Aorta (tissue), 5 donors: ENCODE results near the gene DCP1B. TPM values are rescaled to one million over a fixed set of nuclear protein-coding genes. Genes with fewer than 3 reads are reported as not detected.

Experiments
- ATAC-seq: fragments of 200-7000 bp; cut with Tn5 transposase; one replicate; pipeline ENCODE4 v1.9.1; 2022; ENCODE audit warnings: moderate library complexity; ENCODE audit not compliant: low FRiP score
- DNase-seq, 2 donors: peaks; one replicate each; pipeline ENCODE4 v3.0.0-alpha.2; 2020
- H3K27ac ChIP-seq, 2 donors: one replicate each; pipeline ENCODE4 v1.5.1; 2013; ENCODE audit warnings: low read length in 2 of 2, mild to moderate bottlenecking in 2 of 2, moderate library complexity in 2 of 2, control low read depth in 1 of 2, inconsistent platforms in 1 of 2, low read depth in 1 of 2
- H3K27me3 ChIP-seq, 2 donors: one replicate each; pipeline ENCODE4 v1.6.1; 2013; ENCODE audit warnings: control low read depth in 1 of 2, low read length in 1 of 2, mild to moderate bottlenecking in 1 of 2, moderate library complexity in 1 of 2; ENCODE audit not compliant: insufficient read depth in 2 of 2, control insufficient read depth in 1 of 2
- H3K36me3 ChIP-seq, 2 donors: one replicate each; pipeline ENCODE4 v1.6.1; 2013; ENCODE audit warnings: control low read depth in 1 of 2, low read length in 1 of 2, mild to moderate bottlenecking in 1 of 2; ENCODE audit not compliant: insufficient read depth in 2 of 2, control insufficient read depth in 1 of 2
- H3K4me1 ChIP-seq, 2 donors: one replicate each; pipeline ENCODE4 v1.6.1; 2013; ENCODE audit warnings: low read length in 2 of 2, control low read depth in 1 of 2, mild to moderate bottlenecking in 1 of 2, moderate library complexity in 1 of 2; ENCODE audit not compliant: insufficient read depth in 2 of 2, control insufficient read depth in 1 of 2
- H3K4me3 ChIP-seq, 2 donors: one replicate each; pipeline ENCODE4 v1.5.1; 2013; ENCODE audit warnings: low read length in 2 of 2, control low read depth in 1 of 2, mild to moderate bottlenecking in 1 of 2
- H3K9me3 ChIP-seq: one replicate; pipeline ENCODE4 v1.6.1; 2013; ENCODE audit warnings: mild to moderate bottlenecking, low read length; ENCODE audit not compliant: control insufficient read depth
- WGBS, 2 donors: extraction: QIAGEN DNeasy Blood & Tissue Kit; methylation state at CpG; one replicate each; pipeline ENCODE4 v1.1.7; 2013; 5-methylcytosine and 5-hydroxymethylcytosine counted together
- intact Hi-C, 2 donors: fragments of 100-400 bp; cut with DNase I; formaldehyde crosslinking; loops; one replicate each; pipeline versions ENCODE4 v1.14.2 to v1.15.0; 2022
- polyA plus RNA-seq, 2 donors: library from polyadenylated mRNA; stranded (reverse); fragments of 200-250 nt; gene quantifications; one replicate each; pipeline ENCODE4 v1.2.3, GENCODE V29; 2013
- total RNA-seq, 2 donors: library from RNA; stranded (reverse); fragmentation: NEBNext Ultra II Directional; extraction: Animal tissue kit (Norgen Biotek cat#: 25700); gene quantifications; one replicate each; pipeline ENCODE4 v1.2.1, GENCODE V29; 2021
- donor health status: healthy with polysubstance abuse.
- donor health status: Bipolar disorder and iron deficiency.
- donor health status: DM: no; HTN: no; CAD: no.
- donor health status: DM: no; HTN: no; CAD: no.
- donor health status: DM: yes; HTN: yes; CAD: no.

The DCP1B gene
- total and polyA plus RNA-seq, 4 donors = 8.0 to 16.9 (median 12.3) TPM

DNA sequence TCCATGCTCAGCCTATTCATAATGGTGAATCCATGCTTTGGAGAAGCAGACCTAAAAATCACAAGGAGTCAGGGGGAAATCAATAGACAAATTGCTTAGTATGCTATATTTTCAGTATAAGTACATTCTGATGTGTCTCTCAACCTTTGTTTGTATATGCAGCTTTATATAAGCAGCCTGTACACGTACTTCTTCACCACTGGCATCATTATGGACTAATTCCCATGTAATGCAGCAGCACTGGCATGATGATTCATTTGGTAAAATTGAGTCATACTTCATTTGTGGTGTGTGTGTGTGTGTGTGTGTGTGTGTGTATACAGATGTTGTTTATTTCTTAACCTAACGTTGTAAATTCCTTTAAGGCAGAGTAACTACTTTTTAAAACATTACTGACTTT, 10.9 kb downstream of the DCP1B start:
- intact Hi-C loops = no loop called here
- ATAC-seq = no peak
- Histone ChIP-seq H3K4me3 (no peak overlapping the region), H3K4me1 (no peaks in the 10 kb centered on the region), H3K36me3 (peaks cover 0 to 2% of the 10 kb centered on the region in 2 donors), H3K27ac (no peak overlapping the region), H3K27me3 (no peaks in the 10 kb centered on the region), H3K9me3 (no peaks in the 10 kb centered on the region)
- 16 to 19% methylated on average over 2 of the region's 2 CpGs for WGBS, 2 donors
- no peak for DNase-seq

DNA sequence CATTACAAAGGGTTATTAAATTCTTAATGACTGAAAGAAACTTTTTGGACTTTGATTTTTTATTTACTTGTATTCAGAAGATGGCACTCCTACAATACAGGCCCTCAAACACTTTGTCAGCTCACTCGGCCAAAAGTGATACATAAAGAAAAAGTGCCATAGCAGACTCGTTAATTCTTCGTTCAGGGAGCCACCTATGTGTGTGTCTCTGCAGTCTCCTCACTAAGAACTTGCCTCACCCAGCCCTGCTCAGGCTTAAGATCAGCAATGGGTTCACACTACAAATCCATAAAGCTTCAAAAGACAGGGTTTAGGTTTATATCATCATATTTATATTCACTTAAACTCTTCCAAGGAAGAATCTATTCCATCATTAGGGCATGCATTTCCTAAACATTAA, 11.5 kb downstream of the DCP1B start:
- ATAC-seq (no peak), DNase-seq (no peak)
- Histone ChIP-seq H3K9me3 (no peaks in the 10 kb centered on the region), H3K4me3 (no peak overlapping the region), H3K27me3 (no peaks in the 10 kb centered on the region), H3K36me3 (peaks cover 2 to 4% of the 10 kb centered on the region in 2 donors), H3K27ac (no peak overlapping the region), H3K4me1 (no peaks in the 10 kb centered on the region)
- intact Hi-C loops = no loop called here
- 78 to 86% methylated on average over 3 of the region's 3 CpGs for WGBS, 2 donors

DNA sequence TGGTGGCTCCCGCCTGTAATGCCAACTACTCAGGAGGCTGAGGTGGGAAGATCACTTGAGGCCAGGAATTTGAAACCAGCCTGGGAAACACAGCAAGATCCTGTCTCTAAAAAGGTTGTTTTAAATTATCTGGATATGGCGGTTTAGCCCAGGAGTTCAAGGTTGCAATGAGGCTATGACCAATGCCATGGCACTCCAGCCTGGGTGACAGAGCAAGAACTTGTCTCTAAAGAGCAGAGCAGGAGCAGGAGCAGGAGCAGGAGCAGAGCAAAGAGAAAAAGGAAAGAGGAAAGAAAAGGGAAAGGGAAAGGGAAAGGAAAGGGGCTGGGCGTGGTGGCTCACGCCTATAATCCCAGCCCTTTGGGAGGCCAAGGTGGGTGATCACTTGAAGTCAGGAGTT, 15.1 kb downstream of the DCP1B start:
- no peaks in the 10 kb centered on the region for H3K9me3 ChIP-seq
- WGBS, 2 donors = 97 to 99% methylated on average over 4 of the region's 4 CpGs
- ATAC-seq (no peak), DNase-seq (no peak)
- H3K27me3 ChIP-seq = no peaks in the 10 kb centered on the region
- H3K36me3 ChIP-seq = peaks cover 2 to 4% of the 10 kb centered on the region in 2 donors
- H3K4me1 ChIP-seq = no peaks in the 10 kb centered on the region
- no peak overlapping the region for H3K27ac ChIP-seq
- intact Hi-C loops = no loop called here
- no peak overlapping the region for H3K4me3 ChIP-seq

DNA sequence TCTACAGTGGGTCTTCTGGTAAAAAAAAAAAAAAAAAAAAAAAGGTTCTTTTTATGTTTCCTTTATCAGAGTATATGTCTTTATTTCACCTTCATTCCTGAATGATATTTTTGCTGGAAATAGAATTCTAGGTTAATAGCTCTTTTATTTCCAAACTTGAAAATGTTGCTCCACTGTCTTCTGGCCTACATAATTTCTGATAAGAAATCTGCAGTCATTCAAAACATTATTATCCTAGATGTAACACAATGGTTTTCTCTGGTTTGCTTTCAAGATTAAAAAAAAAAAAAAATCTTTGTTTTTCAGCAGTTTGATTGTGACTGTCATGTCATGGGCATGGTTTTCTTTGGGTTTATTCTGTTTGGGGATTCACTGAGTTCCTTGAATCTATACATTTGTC, 19.5 kb downstream of the DCP1B start:
- Histone ChIP-seq H3K4me1 (no peaks in the 10 kb centered on the region), H3K27me3 (no peaks in the 10 kb centered on the region), H3K9me3 (no peaks in the 10 kb centered on the region), H3K4me3 (no peak overlapping the region), H3K36me3 (peaks cover 2 to 4% of the 10 kb centered on the region in 2 donors), H3K27ac (no peak overlapping the region)
- ATAC-seq = no peak
- intact Hi-C loops = no loop called here
- no peak for DNase-seq

DNA sequence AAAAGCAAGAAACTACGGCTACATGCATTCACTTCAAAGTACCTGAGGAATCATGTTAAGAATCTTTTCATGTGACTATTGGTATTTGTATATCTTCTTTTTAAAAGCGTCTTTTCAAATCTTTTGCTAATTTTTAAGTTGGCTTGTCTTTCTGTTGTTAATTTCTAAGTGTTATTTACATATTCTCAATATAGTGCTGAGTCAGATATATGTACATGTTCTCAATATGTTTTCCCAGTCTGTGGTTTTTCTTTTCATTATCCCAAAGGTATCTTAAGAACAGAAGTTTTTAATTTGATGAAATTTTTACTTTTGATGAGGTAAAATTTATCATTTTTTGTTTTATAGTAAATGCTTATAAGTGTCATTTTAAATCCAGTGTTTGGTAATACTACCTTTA, 24.0 kb downstream of the DCP1B start:
- no peak overlapping the region for H3K27ac ChIP-seq
- no peaks in the 10 kb centered on the region for H3K9me3 ChIP-seq
- 90 to 94% methylated on average over 2 of the region's 2 CpGs for WGBS, 2 donors
- no peak for ATAC-seq
- H3K4me1 ChIP-seq = peaks cover 0 to 3% of the 10 kb centered on the region in 2 donors
- intact Hi-C loops = no loop called here
- no peak for DNase-seq
- no peaks in the 10 kb centered on the region for H3K27me3 ChIP-seq
- no peaks in the 10 kb centered on the region for H3K36me3 ChIP-seq
- H3K4me3 ChIP-seq = no peak overlapping the region

DNA sequence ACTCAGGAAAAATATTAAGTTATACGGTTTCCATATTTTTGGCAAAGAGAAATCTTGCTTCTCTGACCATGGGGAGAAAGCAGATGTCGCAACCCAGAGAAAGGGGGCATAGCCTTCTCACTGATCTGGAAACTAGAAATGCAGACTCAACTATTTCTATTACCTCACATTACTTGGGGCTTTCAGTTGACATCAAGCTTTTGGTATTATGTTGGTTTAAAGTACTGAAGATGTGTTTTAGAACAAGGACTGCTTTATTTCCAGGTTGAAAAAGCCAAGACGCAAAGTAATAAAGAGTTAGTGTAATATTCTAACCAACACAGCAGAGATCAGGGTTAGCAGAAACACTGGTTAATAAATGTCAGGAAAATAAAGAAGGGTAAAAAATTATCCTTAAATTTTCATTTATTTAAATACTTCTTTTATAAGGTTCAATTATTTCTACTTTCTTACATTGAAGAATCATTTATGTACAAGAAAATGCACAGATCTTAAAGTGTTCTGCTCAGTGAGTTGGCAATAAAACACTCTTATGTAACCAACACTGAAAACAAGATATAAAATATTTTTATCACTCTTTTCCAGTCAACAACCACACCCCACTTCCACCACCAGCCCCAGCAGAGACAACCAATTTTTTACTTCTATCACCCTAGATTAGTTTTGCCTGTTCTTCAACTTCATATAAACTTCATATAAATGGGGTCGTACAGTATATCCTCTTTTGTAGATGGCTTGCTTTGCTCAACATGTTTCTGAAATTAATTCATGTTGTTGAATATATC, 26.0 kb downstream of the DCP1B start:
- intact Hi-C loops = no loop called here
- H3K27ac ChIP-seq = no peak overlapping the region
- no peaks in the 10 kb centered on the region for H3K27me3 ChIP-seq
- DNase-seq = no peak
- 70 to 72% methylated on average over 4 of the region's 4 CpGs for WGBS, 2 donors
- H3K9me3 ChIP-seq = no peaks in the 10 kb centered on the region
- ATAC-seq = no peak
- H3K4me1 ChIP-seq = peaks cover 1 to 10% of the 10 kb centered on the region in 2 donors
- H3K36me3 ChIP-seq = no peaks in the 10 kb centered on the region
- no peak overlapping the region for H3K4me3 ChIP-seq

DNA sequence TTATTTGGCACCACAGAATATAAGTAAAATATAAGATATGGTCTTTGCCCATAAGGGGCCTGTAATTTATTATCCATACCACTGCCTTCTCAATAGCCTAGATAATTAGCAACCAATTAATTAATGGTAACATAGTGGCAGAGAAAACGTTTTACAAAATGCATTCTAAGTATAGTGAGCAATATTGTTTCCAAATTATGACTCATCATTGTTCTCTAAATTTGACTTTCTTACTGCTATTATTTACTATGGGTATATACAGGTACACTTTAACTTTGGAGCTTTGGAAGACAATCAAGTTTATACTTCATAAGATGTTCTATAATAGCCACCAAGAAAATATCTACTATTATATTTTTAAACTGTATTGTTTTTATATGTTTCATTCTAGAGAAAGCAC, 26.7 kb downstream of the DCP1B start:
- Histone ChIP-seq H3K27me3 (no peaks in the 10 kb centered on the region), H3K4me3 (no peak overlapping the region), H3K4me1 (peaks cover 1 to 10% of the 10 kb centered on the region in 2 donors), H3K27ac (no peak overlapping the region), H3K36me3 (no peaks in the 10 kb centered on the region), H3K9me3 (no peaks in the 10 kb centered on the region)
- ATAC-seq = no peak
- DNase-seq = no peak
- intact Hi-C loops = no loop called here
- 3% methylated on average over 1 of the region's 1 CpG for WGBS, 2 donors

DNA sequence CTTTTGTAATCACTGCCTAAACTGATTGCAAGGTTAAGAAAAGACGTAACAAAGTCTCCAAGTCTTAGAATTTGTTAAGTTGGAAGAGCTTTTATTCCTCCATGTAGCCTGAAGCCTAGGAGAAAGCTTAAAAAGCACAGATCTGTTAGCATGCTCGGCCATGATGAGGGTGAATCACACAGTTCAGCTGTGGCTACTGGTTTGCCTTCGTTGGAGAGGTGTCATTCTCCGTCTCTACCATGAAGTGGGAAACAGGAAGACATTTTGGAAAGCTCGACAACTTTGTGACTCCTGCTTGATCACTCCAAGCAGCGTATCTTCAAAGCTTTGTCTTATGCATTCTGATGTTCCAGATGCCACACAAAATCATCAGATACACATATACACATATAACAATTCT, 27.1 kb downstream of the DCP1B start:
- ATAC-seq = no peak
- Histone ChIP-seq H3K4me1 (peaks cover 1 to 10% of the 10 kb centered on the region in 2 donors), H3K9me3 (no peaks in the 10 kb centered on the region), H3K4me3 (no peak overlapping the region), H3K27me3 (no peaks in the 10 kb centered on the region), H3K27ac (peak overlapping the region; percentile 67 to 88), H3K36me3 (no peaks in the 10 kb centered on the region)
- DNase-seq = no peak
- WGBS, 2 donors = 81 to 85% methylated on average over 6 of the region's 6 CpGs
- intact Hi-C loops = no loop called here

DNA sequence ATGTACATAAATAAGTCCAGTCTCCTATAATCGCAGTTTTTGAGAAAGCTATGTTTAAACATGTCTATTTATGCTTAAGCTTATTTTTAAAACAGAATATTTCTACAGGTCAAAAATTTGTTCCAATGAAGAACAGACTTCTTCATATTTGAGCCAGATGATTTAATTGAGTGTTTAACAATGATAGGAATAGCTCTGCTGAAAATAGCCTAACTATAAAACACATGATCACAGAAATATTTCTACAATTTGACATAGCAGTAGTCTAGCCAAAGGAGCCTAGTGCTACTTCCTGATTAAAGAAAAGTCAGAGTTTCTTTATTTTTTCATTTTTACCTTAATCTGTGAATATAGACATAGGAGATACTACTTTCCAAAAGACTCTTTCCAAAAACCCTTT, 29.4 kb downstream of the DCP1B start:
- WGBS, 2 donors = 2 to 4% methylated on average over 1 of the region's 1 CpG
- Histone ChIP-seq H3K27me3 (no peaks in the 10 kb centered on the region), H3K36me3 (no peaks in the 10 kb centered on the region), H3K9me3 (no peaks in the 10 kb centered on the region), H3K4me1 (peaks cover 3 to 15% of the 10 kb centered on the region in 2 donors), H3K27ac (peak overlapping the region in 1 of 2 donors; percentile 60), H3K4me3 (no peak overlapping the region)
- DNase-seq = no peak
- intact Hi-C loops = no loop called here
- ATAC-seq = no peak
